IMR-90 (cell line): Measurements from ENCODE around the gene KDM1B. TPM values are rescaled to one million over a fixed set of nuclear protein-coding genes. Genes with fewer than 3 reads are reported as not detected.

ENCODE experiments used
- ATAC-seq: fragments of 200-7000 bp; cut with Tn5 transposase; 2 replicates; pipeline ENCODE4 v1.9.1; 2020; ENCODE audit warnings: low read depth, mild to moderate bottlenecking, moderate library complexity
- BruUV-seq: library from RNA; stranded (reverse); fragments of 400-500 nt; replicated peaks from 2 replicates; lab custom pipeline; 2021; lab: Mats Ljungman, UMichigan
- CTCF ChIA-PET: fragments of 300-600 bp; formaldehyde crosslinking; extraction: SDS; loops from one replicate; lab custom pipeline; 2021; ENCODE audit warnings: antibody characterized with exemption; lab: Yijun Ruan, JAX
- POLR2A ChIA-PET: fragments of 300-600 bp; sonication (Branson Sonifier 250); formaldehyde crosslinking; loops from one replicate; lab custom pipeline; 2022; ENCODE audit warnings: antibody characterized with exemption; ENCODE audit not compliant: unreplicated experiment; lab: Charles Lee
- DNase-seq: peaks from one replicate; pipeline ENCODE4 v3.0.0; 2013
- H2AFZ ChIP-seq: replicated peaks from 2 replicates; pipeline ENCODE3; 2013; ENCODE audit warnings: low read length, mild to moderate bottlenecking; ENCODE audit not compliant: poor library complexity
- H2AK5ac ChIP-seq: 2 replicates; pipeline ENCODE4 v1.6.1; 2013; ENCODE audit warnings: low read depth, low read length, inconsistent platforms
- H2AK9ac ChIP-seq: replicated peaks from 2 replicates; pipeline ENCODE3; 2013; ENCODE audit warnings: mild to moderate bottlenecking, low read depth, low read length, moderate library complexity; ENCODE audit not compliant: poor library complexity
- H2BK120ac ChIP-seq: 2 replicates; pipeline ENCODE4 v1.6.1; 2013; ENCODE audit warnings: low read depth, low read length, inconsistent platforms
- H2BK15ac ChIP-seq: 3 replicates; pipeline ENCODE4 v1.6.1; 2013; ENCODE audit warnings: low read depth, low read length, inconsistent platforms
- H2BK20ac ChIP-seq: 2 replicates; pipeline ENCODE4 v1.6.1; 2013; ENCODE audit warnings: low read depth, mild to moderate bottlenecking, inconsistent platforms, low read length, moderate library complexity
- H2BK5ac ChIP-seq: 2 replicates; pipeline ENCODE4 v1.6.1; 2013; ENCODE audit warnings: mild to moderate bottlenecking, low read depth, low read length, inconsistent platforms; ENCODE audit not compliant: poor library complexity, severe bottlenecking
- H3K14ac ChIP-seq: replicated peaks from 2 replicates; pipeline ENCODE4 v1.6.1; 2013; ENCODE audit warnings: low read depth, low read length, inconsistent platforms
- H3K18ac ChIP-seq: 2 replicates; pipeline ENCODE4 v1.6.1; 2013; ENCODE audit warnings: low read depth, low read length, control low read depth
- H3K23ac ChIP-seq: 2 replicates; pipeline ENCODE4 v1.6.1; 2013; ENCODE audit warnings: low read depth, low read length, inconsistent platforms
- H3K27ac ChIP-seq: 2 replicates; pipeline ENCODE4 v1.5.1; 2013; ENCODE audit warnings: mild to moderate bottlenecking, control low read depth, low read length; ENCODE audit not compliant: insufficient read depth
- H3K27me3 ChIP-seq: 2 replicates; pipeline ENCODE4 v1.6.1; 2013; ENCODE audit warnings: low read length; ENCODE audit not compliant: control insufficient read depth, insufficient read depth
- H3K36me3 ChIP-seq: 2 replicates; pipeline ENCODE4 v1.6.1; 2013; ENCODE audit warnings: low read length, mixed read lengths; ENCODE audit not compliant: control insufficient read depth, insufficient read depth
- H3K4ac ChIP-seq: 2 replicates; pipeline ENCODE4 v1.6.1; 2013; ENCODE audit warnings: low read depth, low read length, inconsistent platforms
- H3K4me1 ChIP-seq: 2 replicates; pipeline ENCODE4 v1.6.1; 2013; ENCODE audit warnings: low read length, mixed read lengths; ENCODE audit not compliant: control insufficient read depth, insufficient read depth
- H3K4me2 ChIP-seq: 2 replicates; pipeline ENCODE4 v1.6.1; 2013; ENCODE audit warnings: low read depth, mild to moderate bottlenecking, control low read depth, low read length, moderate library complexity
- H3K4me3 ChIP-seq: 2 replicates; pipeline ENCODE4 v1.5.1; 2013; ENCODE audit warnings: low read depth, mild to moderate bottlenecking, control low read depth, low read length, moderate library complexity; ENCODE audit not compliant: insufficient read depth
- H3K56ac ChIP-seq: 2 replicates; pipeline ENCODE4 v1.6.1; 2013; ENCODE audit warnings: low read length, inconsistent platforms; ENCODE audit not compliant: insufficient read depth; ENCODE audit errors: extremely low read depth
- H3K79me1 ChIP-seq, 2 experiments: 2 replicates each; pipeline ENCODE4 v1.6.1; 2013; ENCODE audit warnings: low read length in 2 of 2, inconsistent platforms in 1 of 2, low read depth in 1 of 2
- H3K9ac ChIP-seq: 2 replicates; pipeline ENCODE4 v1.6.1; 2013; ENCODE audit warnings: low read depth, low read length, control low read depth
- H3K9me1 ChIP-seq: 2 replicates; pipeline ENCODE4 v1.6.1; 2013; ENCODE audit warnings: low read length, inconsistent platforms; ENCODE audit not compliant: insufficient read depth
- H3K9me3 ChIP-seq: 2 replicates; pipeline ENCODE4 v1.6.1; 2013; ENCODE audit warnings: low read length; ENCODE audit not compliant: control insufficient read depth, insufficient read depth
- H4K20me1 ChIP-seq: 2 replicates; pipeline ENCODE4 v1.6.1; 2013; ENCODE audit warnings: low read length, inconsistent platforms; ENCODE audit not compliant: insufficient read depth
- H4K5ac ChIP-seq: 2 replicates; pipeline ENCODE4 v1.6.1; 2013; ENCODE audit warnings: mild to moderate bottlenecking, low read depth, low read length, control low read depth
- H4K8ac ChIP-seq, 2 experiments: 2 replicates each; pipeline ENCODE4 v1.6.1; 2013; ENCODE audit warnings: low read depth in 2 of 2, low read length in 2 of 2, control low read depth in 1 of 2, inconsistent platforms in 1 of 2
- H4K91ac ChIP-seq: 2 replicates; pipeline ENCODE4 v1.6.1; 2013; ENCODE audit warnings: low read depth, low read length, inconsistent platforms; ENCODE audit not compliant: insufficient read depth
- WGBS, 2 experiments: methylation state at CpG; one replicate each; pipeline versions ENCODE4 v1.1.5 to v1.1.7; 2013; ENCODE audit warnings: missing lambda C conversion rate in 2 of 2; ENCODE audit not compliant: insufficient read length in 1 of 2; ENCODE audit errors: extremely low coverage in 2 of 2; 5-methylcytosine and 5-hydroxymethylcytosine counted together
- dilution Hi-C: fragments of 300-500 bp; cut with HindIII; formaldehyde crosslinking; loops from one replicate; pipeline ENCODE4 v1.14.3; 2018; ENCODE audit warnings: low sequenced_read_pairs; ENCODE audit not compliant: unreplicated experiment
- in situ Hi-C: fragments of 300-500 bp; cut with MboI; formaldehyde crosslinking; loops from 3 replicates; pipeline ENCODE4 v1.14.3; 2019; ENCODE audit warnings: low sequenced_read_pairs, inconsistent platforms, mixed read lengths
- intact Hi-C: fragments of 100-400 bp; cut with micrococcal nuclease; formaldehyde crosslinking; loops from 2 replicates; pipeline ENCODE4 v1.10.0; 2022
- polyA plus RNA-seq, 3 experiments: library from polyadenylated mRNA; depleted of rRNA; stranded (reverse); fragments of >200 nt; gene quantifications; 2 replicates each; pipeline ENCODE4 v1.2.3, GENCODE V29; 2012; ENCODE audit warnings: low replicate concordance in 1 of 3
- total RNA-seq: library from RNA; depleted of rRNA; stranded (reverse); fragments of >200 nt; gene quantifications from 2 replicates; pipeline ENCODE4 v1.2.3, GENCODE V29; 2012
- TF ChIP-seq, protein P1 (sequence below): conservative IDR thresholded peaks from 2 replicates; pipeline ENCODE4 v1.5.1; 2012; ENCODE audit warnings: mild to moderate bottlenecking, low read depth, low read length, improper control_type of control experiment

The KDM1B gene
- total and polyA plus RNA-seq, 2 of the 4 experiments (the other 2 are of a cell fraction) = 13.2 to 16.7 TPM

DNA sequence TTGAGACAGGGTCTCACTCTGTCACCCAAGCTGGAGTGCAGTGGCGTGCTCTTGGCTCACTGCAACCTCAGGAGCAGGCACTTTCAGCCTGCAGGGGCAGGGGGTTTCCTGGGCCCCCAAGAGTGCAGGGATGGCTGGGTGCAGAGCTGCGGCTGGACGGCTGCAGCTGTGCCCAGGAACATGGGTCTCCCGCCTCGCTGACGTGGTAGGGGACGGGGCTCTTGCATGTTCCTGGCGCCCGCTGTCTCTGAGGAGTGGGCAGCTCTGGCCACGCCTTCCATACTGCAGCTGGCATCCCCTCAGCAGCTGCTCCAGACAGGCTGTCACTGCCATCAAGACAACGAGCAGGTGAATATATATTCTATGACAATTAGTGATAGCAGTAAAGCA is 111.3 kb downstream of the KDM1B start:
- Histone ChIP-seq H3K4ac (no peak overlapping the region), H3K56ac (no peak overlapping the region), H3K23ac (no peak overlapping the region), H3K18ac (no peak overlapping the region), H2BK15ac (no peak overlapping the region), H2AK5ac (no peak overlapping the region), H2BK120ac (no peak overlapping the region), H3K14ac (no peak overlapping the region), H4K20me1 (peaks cover 13% of the 10 kb centered on the region), H4K91ac (no peak overlapping the region), H3K4me1 (peaks cover 8% of the 10 kb centered on the region), H2AFZ (no peak overlapping the region), H3K79me1 (peaks cover 0 to 9% of the 10 kb centered on the region in 2 experiments; a peak in 1 of 4 replicates), H3K4me2 (no peak overlapping the region), H3K36me3 (peaks cover 3% of the 10 kb centered on the region; the same call in 1 of the 2 replicates), H3K9me3 (no peaks in the 10 kb centered on the region; the same call in 1 of the 2 replicates), H3K9ac (no peak overlapping the region), H3K4me3 (no peak overlapping the region), H3K27ac (no peak overlapping the region), H4K5ac (no peak overlapping the region), H4K8ac (no peak overlapping the region), H2BK20ac (no peak overlapping the region), H3K9me1 (no peaks in the 10 kb centered on the region; the same call in 1 of the 2 replicates), H2AK9ac (no peak overlapping the region), H3K27me3 (no peaks in the 10 kb centered on the region; the same call in 1 of the 2 replicates), H2BK5ac (no peak overlapping the region)
- intact Hi-C loops = loop anchor here (10.0 kb wide), 1 partner anchor 282 kb away; the partner anchor contains the start of gene KIF13A
- ChIA-PET CTCF (interaction anchor here (0.7 kb wide), 1 partner anchor 68 kb away, joined by 4 read pairs; no protein-coding TSS in a partner anchor), POLR2A (no interaction called here)
- dilution Hi-C loops = no loop called here
- TF ChIP-seq, protein P1, sequence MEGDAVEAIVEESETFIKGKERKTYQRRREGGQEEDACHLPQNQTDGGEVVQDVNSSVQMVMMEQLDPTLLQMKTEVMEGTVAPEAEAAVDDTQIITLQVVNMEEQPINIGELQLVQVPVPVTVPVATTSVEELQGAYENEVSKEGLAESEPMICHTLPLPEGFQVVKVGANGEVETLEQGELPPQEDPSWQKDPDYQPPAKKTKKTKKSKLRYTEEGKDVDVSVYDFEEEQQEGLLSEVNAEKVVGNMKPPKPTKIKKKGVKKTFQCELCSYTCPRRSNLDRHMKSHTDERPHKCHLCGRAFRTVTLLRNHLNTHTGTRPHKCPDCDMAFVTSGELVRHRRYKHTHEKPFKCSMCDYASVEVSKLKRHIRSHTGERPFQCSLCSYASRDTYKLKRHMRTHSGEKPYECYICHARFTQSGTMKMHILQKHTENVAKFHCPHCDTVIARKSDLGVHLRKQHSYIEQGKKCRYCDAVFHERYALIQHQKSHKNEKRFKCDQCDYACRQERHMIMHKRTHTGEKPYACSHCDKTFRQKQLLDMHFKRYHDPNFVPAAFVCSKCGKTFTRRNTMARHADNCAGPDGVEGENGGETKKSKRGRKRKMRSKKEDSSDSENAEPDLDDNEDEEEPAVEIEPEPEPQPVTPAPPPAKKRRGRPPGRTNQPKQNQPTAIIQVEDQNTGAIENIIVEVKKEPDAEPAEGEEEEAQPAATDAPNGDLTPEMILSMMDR = no peak
- no peak for DNase-seq
- BruUV-seq = no TSS peak
- ATAC-seq = no peak
- WGBS, 2 experiments = no CpG with 5 or more reads among the region's 11 CpGs
- in situ Hi-C loops = no loop called here
